Kidney (tissue), 14 donors: ENCODE results near the gene SLC17A6. TPM values are rescaled to one million over a fixed set of nuclear protein-coding genes. Genes with fewer than 3 reads are reported as not detected.

Source experiments
- DNase-seq, 5 donors: peaks; one replicate each; pipeline ENCODE4 v3.0.0-alpha.2; 2013 to 2020
- FAIRE-seq: peaks from 2 replicates; lab custom pipeline; 2012; peaks lifted over from hg19 to GRCh38; lab: Jason Lieb, UNC
- H3K27ac ChIP-seq, 2 donors: one replicate each; pipeline ENCODE4 v1.7.0; 2013; ENCODE audit warnings: low read depth in 2 of 2, low read length in 2 of 2, inconsistent platforms in 1 of 2
- H3K27me3 ChIP-seq: one replicate; pipeline ENCODE4 v1.7.1; 2013; ENCODE audit warnings: low read length, inconsistent platforms; ENCODE audit not compliant: control insufficient read depth, insufficient read depth
- H3K36me3 ChIP-seq, 3 donors: one replicate each; pipeline versions ENCODE4 v1.7.0 to v1.7.1; 2013; ENCODE audit warnings: low read length in 3 of 3, control low read depth in 1 of 3, inconsistent platforms in 1 of 3; ENCODE audit not compliant: insufficient read depth in 3 of 3, control insufficient read depth in 2 of 3
- H3K4me1 ChIP-seq, 3 donors: one replicate each; pipeline versions ENCODE4 v1.7.0 to v1.7.1; 2013; ENCODE audit warnings: low read length in 3 of 3, inconsistent platforms in 1 of 3, low read depth in 1 of 3; ENCODE audit not compliant: control insufficient read depth in 2 of 3, insufficient read depth in 2 of 3
- H3K4me3 ChIP-seq, 3 donors: one replicate each; pipeline versions ENCODE4 v1.7.0 to v1.8.1; 2013; ENCODE audit warnings: low read length in 3 of 3, control low read depth in 1 of 3, inconsistent platforms in 1 of 3
- H3K9ac ChIP-seq, 3 donors: one replicate each; pipeline versions ENCODE4 v1.7.0 to v1.7.1; 2013; ENCODE audit warnings: low read length in 3 of 3, control low read depth in 1 of 3, inconsistent platforms in 1 of 3
- H3K9me3 ChIP-seq, 3 donors: one replicate each; pipeline versions ENCODE4 v1.7.0 to v1.7.1; 2013; ENCODE audit warnings: low read length in 3 of 3, control low read depth in 1 of 3, inconsistent platforms in 1 of 3; ENCODE audit not compliant: control insufficient read depth in 2 of 3, insufficient read depth in 1 of 3
- intact Hi-C: fragments of 100-400 bp; cut with DNase I; formaldehyde crosslinking; loops from one replicate; pipeline ENCODE4 v1.11.1; 2022
- polyA plus RNA-seq: library from polyadenylated mRNA; stranded (reverse); fragments of 350-450 nt; fragmentation: Illumina TruSeq; extraction: RNeasy Lipid Tissue Mini Kit (QIAGEN cat#74804); gene quantifications from one replicate; pipeline ENCODE4 v1.2.3, GENCODE V29; 2014; ENCODE audit warnings: low read depth, low replicate concordance; ENCODE audit not compliant: insufficient read depth
- total RNA-seq: library from RNA; stranded (reverse); fragmentation: NEBNext Ultra II Directional; extraction: Animal tissue kit (Norgen Biotek cat#: 25700); gene quantifications from one replicate; pipeline ENCODE4 v1.2.1, GENCODE V29; 2021
- TF ChIP-seq, protein P1 (sequence below): IDR thresholded peaks from 3 replicates; pipeline ENCODE4 v1.5.1; 2012; ENCODE audit warnings: mild to moderate bottlenecking, moderate library complexity, borderline replicate concordance; ENCODE audit not compliant: insufficient read depth; ENCODE audit errors: extremely low read depth
- donor health status: control.
- donor health status: control.
- donor health status: control.
- donor health status: control.
- donor health status: control.
- donor health status: DM: yes; HTN: yes; CAD: no.
- donor health status: Normal renal cell carcinoma (clear cell type).

The SLC17A6 gene
- total and polyA plus RNA-seq, 2 donors from 2014 or later, result not detected

DNA sequence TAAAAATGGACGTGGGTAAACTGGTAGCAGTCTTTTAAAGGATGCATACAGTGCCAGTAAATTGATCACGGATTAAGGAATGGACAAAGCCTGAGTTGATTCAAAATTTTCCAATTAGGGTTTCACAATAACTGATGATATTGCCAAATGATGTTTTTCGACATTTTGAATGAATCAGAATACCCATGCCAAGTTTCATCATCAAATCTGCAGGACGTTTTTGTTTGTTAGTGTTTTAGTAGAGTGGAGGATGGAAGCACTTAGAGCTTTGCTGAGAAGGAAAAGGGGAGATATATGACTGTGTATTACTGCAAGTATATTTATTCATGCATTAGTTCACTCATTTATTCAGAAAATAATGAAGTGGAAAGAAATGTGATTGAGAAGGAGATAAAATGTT, 78.3 kb downstream of the SLC17A6 start:
- Histone ChIP-seq H3K9me3 (no peaks in the 10 kb centered on the region), H3K9ac (no peak overlapping the region), H3K4me3 (no peak overlapping the region), H3K27ac (no peak overlapping the region), H3K4me1 (no peaks in the 10 kb centered on the region), H3K27me3 (no peaks in the 10 kb centered on the region), H3K36me3 (no peaks in the 10 kb centered on the region)
- intact Hi-C loops, result no loop called here
- TF ChIP-seq, protein P1, sequence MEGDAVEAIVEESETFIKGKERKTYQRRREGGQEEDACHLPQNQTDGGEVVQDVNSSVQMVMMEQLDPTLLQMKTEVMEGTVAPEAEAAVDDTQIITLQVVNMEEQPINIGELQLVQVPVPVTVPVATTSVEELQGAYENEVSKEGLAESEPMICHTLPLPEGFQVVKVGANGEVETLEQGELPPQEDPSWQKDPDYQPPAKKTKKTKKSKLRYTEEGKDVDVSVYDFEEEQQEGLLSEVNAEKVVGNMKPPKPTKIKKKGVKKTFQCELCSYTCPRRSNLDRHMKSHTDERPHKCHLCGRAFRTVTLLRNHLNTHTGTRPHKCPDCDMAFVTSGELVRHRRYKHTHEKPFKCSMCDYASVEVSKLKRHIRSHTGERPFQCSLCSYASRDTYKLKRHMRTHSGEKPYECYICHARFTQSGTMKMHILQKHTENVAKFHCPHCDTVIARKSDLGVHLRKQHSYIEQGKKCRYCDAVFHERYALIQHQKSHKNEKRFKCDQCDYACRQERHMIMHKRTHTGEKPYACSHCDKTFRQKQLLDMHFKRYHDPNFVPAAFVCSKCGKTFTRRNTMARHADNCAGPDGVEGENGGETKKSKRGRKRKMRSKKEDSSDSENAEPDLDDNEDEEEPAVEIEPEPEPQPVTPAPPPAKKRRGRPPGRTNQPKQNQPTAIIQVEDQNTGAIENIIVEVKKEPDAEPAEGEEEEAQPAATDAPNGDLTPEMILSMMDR, result no peak
- DNase-seq (no peak), FAIRE-seq (no peak)

DNA sequence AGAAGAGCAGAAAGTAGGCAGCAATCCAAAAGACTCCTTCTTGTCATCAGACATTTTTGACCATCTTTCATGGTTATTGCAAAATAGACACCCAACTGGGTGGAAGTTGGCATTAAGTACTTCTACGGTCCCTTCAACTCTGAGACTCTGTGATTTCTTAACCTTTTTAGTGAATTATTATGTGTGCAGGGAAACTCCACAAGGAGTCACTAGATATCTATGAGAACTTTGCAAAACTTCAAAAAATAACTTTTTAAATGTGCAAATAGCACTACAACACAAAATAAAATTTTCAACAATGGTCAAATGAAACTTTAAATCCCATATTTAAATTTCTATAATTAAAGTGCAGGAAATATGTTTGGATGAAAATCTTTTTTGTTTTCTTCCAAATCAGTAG, 88.7 kb downstream of the SLC17A6 start:
- Histone ChIP-seq H3K4me3 (no peak overlapping the region), H3K9me3 (no peaks in the 10 kb centered on the region), H3K4me1 (peaks cover 0 to 2% (median 0%) of the 10 kb centered on the region in 3 donors), H3K27ac (no peak overlapping the region), H3K36me3 (no peaks in the 10 kb centered on the region), H3K27me3 (no peaks in the 10 kb centered on the region), H3K9ac (no peak overlapping the region)
- TF ChIP-seq, protein P1, result no peak
- DNase-seq (no peak), FAIRE-seq (no peak)
- intact Hi-C loops, result no loop called here

Other genes with a start within 250 kb of the SLC17A6 start
- 4.2 TPM for gene ANO5, start 145.3 kb upstream of the SLC17A6 start, total RNA-seq
- gene ANO5, start 145.3 kb upstream of the SLC17A6 start, polyA plus RNA-seq, result 3.5 TPM